Astrocyte (in vitro differentiated cells and primary cell): ENCODE data around the gene PRKCH. TPM values are rescaled to one million over a fixed set of nuclear protein-coding genes. Genes with fewer than 3 reads are reported as not detected.
A peak's percentile ranks its signal among the peaks of the same experiment; 100 is the strongest.

Experiments
- DNase-seq: peaks from one replicate; pipeline ENCODE4 v3.0.0-alpha.2; 2010; ENCODE audit warnings: low read depth
- FAIRE-seq: peaks from 2 replicates; lab custom pipeline; 2011; peaks lifted over from hg19 to GRCh38; lab: Jason Lieb, UNC
- H2AFZ ChIP-seq: 2 replicates; pipeline ENCODE4 v1.6.0; 2012; ENCODE audit warnings: low read depth, low read length, inconsistent platforms
- H3K27ac ChIP-seq: 2 replicates; pipeline ENCODE4 v1.5.1; 2011; ENCODE audit warnings: low read depth, low read length, inconsistent platforms
- H3K27me3 ChIP-seq: 2 replicates; pipeline ENCODE4 v1.6.0; 2011; ENCODE audit warnings: low read length, inconsistent platforms; ENCODE audit not compliant: insufficient read depth
- H3K36me3 ChIP-seq: 2 replicates; pipeline ENCODE4 v1.5.1; 2011; ENCODE audit warnings: low read length, inconsistent platforms; ENCODE audit not compliant: insufficient read depth
- H3K4me1 ChIP-seq: 2 replicates; pipeline ENCODE4 v1.5.1; 2011; ENCODE audit warnings: low read length, inconsistent platforms; ENCODE audit not compliant: insufficient read depth
- H3K4me2 ChIP-seq: 2 replicates; pipeline ENCODE4 v1.6.0; 2012; ENCODE audit warnings: low read length, inconsistent platforms
- H3K4me3 ChIP-seq: 2 replicates; pipeline ENCODE4 v1.5.1; 2011; ENCODE audit warnings: low read depth, mild to moderate bottlenecking, low read length, inconsistent platforms; ENCODE audit not compliant: insufficient read depth
- H3K79me2 ChIP-seq: 2 replicates; pipeline ENCODE4 v1.6.0; 2012; ENCODE audit warnings: mild to moderate bottlenecking, low read length, inconsistent platforms; ENCODE audit not compliant: insufficient read depth
- H3K9ac ChIP-seq: 2 replicates; pipeline ENCODE4 v1.6.0; 2012; ENCODE audit warnings: mild to moderate bottlenecking, low read length, inconsistent platforms
- H3K9me3 ChIP-seq: 2 replicates; pipeline ENCODE4 v1.5.1; 2012; ENCODE audit warnings: low read depth, mild to moderate bottlenecking, low read length, inconsistent platforms; ENCODE audit not compliant: insufficient read depth
- H4K20me1 ChIP-seq: 2 replicates; pipeline ENCODE4 v1.6.0; 2012; ENCODE audit warnings: low read length, inconsistent platforms; ENCODE audit not compliant: insufficient read depth
- H3K27ac Mint-ChIP-seq: one replicate; pipeline ENCODE4 v1.8.0; 2021; ENCODE audit warnings: mild to moderate bottlenecking, mixed read lengths; ENCODE audit not compliant: unreplicated experiment
- H3K27me3 Mint-ChIP-seq: one replicate; pipeline ENCODE4 v1.8.0; 2021; ENCODE audit warnings: low read depth, mixed read lengths; ENCODE audit not compliant: unreplicated experiment
- H3K36me3 Mint-ChIP-seq: one replicate; pipeline ENCODE4 v1.8.0; 2021; ENCODE audit warnings: low read depth, mixed read lengths; ENCODE audit not compliant: unreplicated experiment
- H3K4me1 Mint-ChIP-seq: one replicate; pipeline ENCODE4 v1.8.0; 2021; ENCODE audit warnings: low read depth, mixed read lengths; ENCODE audit not compliant: unreplicated experiment
- H3K4me3 Mint-ChIP-seq: one replicate; pipeline ENCODE4 v1.8.0; 2021; ENCODE audit warnings: mild to moderate bottlenecking, moderate library complexity, mixed read lengths; ENCODE audit not compliant: unreplicated experiment
- H3K9me3 Mint-ChIP-seq: one replicate; pipeline ENCODE4 v1.8.0; 2021; ENCODE audit warnings: mild to moderate bottlenecking, mixed read lengths; ENCODE audit not compliant: unreplicated experiment
- CTCF ChIP-seq: IDR thresholded peaks from 2 replicates; pipeline ENCODE4 v1.5.1; 2011; ENCODE audit warnings: low read depth, mild to moderate bottlenecking, inconsistent platforms, low read length, moderate library complexity; ENCODE audit not compliant: insufficient read depth
- EZH2 ChIP-seq: IDR thresholded peaks from 2 replicates; pipeline ENCODE4 v1.6.1; 2012; ENCODE audit warnings: mild to moderate bottlenecking, low read length, inconsistent platforms; ENCODE audit not compliant: insufficient read depth
- total RNA-seq: library from RNA; stranded (reverse); gene quantifications from 2 replicates; pipeline ENCODE4 v1.2.1, GENCODE V29; 2021

Gene PRKCH
- total RNA-seq, 1 donor from 2014 or later: 6.0 TPM

- Mint-ChIP-seq H3K4me1 (peaks cover 21% of the 10 kb centered on the region), H3K27ac (peak overlapping the region; percentile 98), H3K27me3 (no peaks in the 10 kb centered on the region), H3K4me3 (no peak overlapping the region), H3K36me3 (no peaks in the 10 kb centered on the region), H3K9me3 (no peaks in the 10 kb centered on the region)
- no peaks in the 10 kb centered on the region for H4K20me1 ChIP-seq
- H3K4me3 ChIP-seq: no peak overlapping the region
- H3K9me3 ChIP-seq: no peaks in the 10 kb centered on the region
- H3K27ac ChIP-seq: no peak overlapping the region
- H3K27me3 ChIP-seq: no peaks in the 10 kb centered on the region
- no peak overlapping the region for H2AFZ ChIP-seq
- no peak overlapping the region for H3K9ac ChIP-seq
- peaks cover 18% of the 10 kb centered on the region for H3K4me1 ChIP-seq
- no peak for TF ChIP-seq CTCF
- TF ChIP-seq EZH2: no peak
- FAIRE-seq (no peak), DNase-seq (no peak)
- H3K36me3 ChIP-seq: no peaks in the 10 kb centered on the region
- no peaks in the 10 kb centered on the region for H3K79me2 ChIP-seq
- H3K4me2 ChIP-seq: no peak overlapping the region
Observed at GRCh38 chr14:61545726-61546455, 224.5 kb downstream of the PRKCH start.

DNA sequence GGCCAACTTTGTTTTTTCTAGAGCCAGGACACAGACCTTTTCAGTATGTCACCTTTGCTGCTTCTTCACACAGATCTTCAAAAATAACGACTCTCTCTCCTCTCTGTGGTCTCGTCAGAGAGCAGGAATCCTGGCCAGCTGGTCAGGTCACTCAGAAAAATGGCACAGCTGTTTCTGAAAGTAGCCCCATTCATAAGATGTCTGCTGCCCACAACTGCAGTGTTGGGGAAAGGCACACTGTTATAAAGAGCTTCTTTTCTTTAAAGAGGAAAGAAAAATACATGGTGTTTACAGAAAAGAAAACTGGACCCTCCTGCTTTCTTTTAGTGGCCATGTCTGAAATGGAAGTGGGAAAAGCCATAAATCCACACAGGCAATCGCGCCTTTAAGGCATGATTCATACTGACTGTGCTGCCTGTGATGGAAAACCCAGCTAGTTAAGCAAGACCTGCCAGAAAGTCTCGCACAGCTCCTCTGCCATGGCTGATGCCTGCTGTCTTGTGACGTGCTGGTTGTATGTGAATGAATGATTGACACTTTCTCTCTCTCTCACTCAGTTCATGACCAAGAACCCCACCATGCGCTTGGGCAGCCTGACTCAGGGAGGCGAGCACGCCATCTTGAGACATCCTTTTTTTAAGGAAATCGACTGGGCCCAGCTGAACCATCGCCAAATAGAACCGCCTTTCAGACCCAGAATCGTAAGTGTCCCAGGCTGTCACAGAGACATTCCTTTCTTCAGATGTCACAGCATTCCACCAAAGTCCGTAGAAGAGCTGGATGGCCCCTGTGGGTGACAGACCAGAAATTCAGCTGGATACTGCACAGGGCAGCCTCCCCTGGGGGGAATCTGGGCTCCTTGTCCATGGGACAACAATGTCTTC is 226.0 kb downstream of the PRKCH start:
- no peak overlapping the region for H3K4me3 ChIP-seq
- no peaks in the 10 kb centered on the region for H3K27me3 ChIP-seq
- peak overlapping the region; percentile 43 for H3K4me2 ChIP-seq
- peak overlapping the region; percentile 31 for H3K9ac ChIP-seq
- peak overlapping the region; percentile 40 for H2AFZ ChIP-seq
- peaks cover 18% of the 10 kb centered on the region for H3K4me1 ChIP-seq
- no peak for TF ChIP-seq CTCF
- no peak for TF ChIP-seq EZH2
- H3K9me3 ChIP-seq: no peaks in the 10 kb centered on the region
- no peaks in the 10 kb centered on the region for H3K36me3 ChIP-seq
- Mint-ChIP-seq H3K27ac (peak overlapping the region; percentile 98), H3K9me3 (no peaks in the 10 kb centered on the region), H3K4me3 (no peak overlapping the region), H3K36me3 (peaks cover 2% of the 10 kb centered on the region), H3K4me1 (peaks cover 21% of the 10 kb centered on the region), H3K27me3 (no peaks in the 10 kb centered on the region)
- H3K79me2 ChIP-seq: no peaks in the 10 kb centered on the region
- H4K20me1 ChIP-seq: no peaks in the 10 kb centered on the region
- peak; percentile 89 for DNase-seq
- H3K27ac ChIP-seq: peak overlapping the region; percentile 77
- peak; percentile 59 for FAIRE-seq
